GM20000 (cell line): Measurements from ENCODE around the gene OR10A4.

Source experiments
- DNase-seq: peaks from one replicate; pipeline ENCODE4 v3.0.0; 2012; ENCODE audit warnings: low spot score
- TF ChIP-seq, protein P1 (sequence below): IDR thresholded peaks from 2 replicates; pipeline ENCODE4 v1.5.1; 2012; ENCODE audit warnings: mild to moderate bottlenecking, control low read depth; ENCODE audit errors: extremely low read depth, missing control alignments

OR10A4 gene, protein sequence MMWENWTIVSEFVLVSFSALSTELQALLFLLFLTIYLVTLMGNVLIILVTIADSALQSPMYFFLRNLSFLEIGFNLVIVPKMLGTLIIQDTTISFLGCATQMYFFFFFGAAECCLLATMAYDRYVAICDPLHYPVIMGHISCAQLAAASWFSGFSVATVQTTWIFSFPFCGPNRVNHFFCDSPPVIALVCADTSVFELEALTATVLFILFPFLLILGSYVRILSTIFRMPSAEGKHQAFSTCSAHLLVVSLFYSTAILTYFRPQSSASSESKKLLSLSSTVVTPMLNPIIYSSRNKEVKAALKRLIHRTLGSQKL

DNA sequence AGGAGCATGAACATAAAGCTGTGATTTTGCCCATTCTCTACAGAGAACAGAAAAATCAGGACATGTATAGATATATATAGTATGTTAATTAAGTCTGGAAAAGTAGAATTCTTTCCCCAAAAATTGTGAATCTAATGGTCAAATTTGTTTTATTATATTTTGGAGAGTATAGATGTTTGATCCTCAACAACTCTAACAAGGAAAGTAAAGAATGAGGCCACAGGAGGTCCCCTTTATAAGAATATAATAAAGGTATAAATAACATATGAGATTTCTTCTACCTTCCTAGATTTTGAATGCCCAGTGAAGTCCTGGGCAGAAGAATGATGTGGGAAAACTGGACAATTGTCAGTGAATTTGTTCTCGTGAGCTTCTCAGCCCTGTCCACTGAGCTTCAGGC lies at the start of gene OR10A4:
Gene OR10A4, plus strand, starts transcription at position 301 of the 400 bp plus-strand sequence. Its CDS starts 23 bp downstream, at position 324.
- TF ChIP-seq, protein P1, sequence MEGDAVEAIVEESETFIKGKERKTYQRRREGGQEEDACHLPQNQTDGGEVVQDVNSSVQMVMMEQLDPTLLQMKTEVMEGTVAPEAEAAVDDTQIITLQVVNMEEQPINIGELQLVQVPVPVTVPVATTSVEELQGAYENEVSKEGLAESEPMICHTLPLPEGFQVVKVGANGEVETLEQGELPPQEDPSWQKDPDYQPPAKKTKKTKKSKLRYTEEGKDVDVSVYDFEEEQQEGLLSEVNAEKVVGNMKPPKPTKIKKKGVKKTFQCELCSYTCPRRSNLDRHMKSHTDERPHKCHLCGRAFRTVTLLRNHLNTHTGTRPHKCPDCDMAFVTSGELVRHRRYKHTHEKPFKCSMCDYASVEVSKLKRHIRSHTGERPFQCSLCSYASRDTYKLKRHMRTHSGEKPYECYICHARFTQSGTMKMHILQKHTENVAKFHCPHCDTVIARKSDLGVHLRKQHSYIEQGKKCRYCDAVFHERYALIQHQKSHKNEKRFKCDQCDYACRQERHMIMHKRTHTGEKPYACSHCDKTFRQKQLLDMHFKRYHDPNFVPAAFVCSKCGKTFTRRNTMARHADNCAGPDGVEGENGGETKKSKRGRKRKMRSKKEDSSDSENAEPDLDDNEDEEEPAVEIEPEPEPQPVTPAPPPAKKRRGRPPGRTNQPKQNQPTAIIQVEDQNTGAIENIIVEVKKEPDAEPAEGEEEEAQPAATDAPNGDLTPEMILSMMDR: no peak
- no peak for DNase-seq

DNA sequence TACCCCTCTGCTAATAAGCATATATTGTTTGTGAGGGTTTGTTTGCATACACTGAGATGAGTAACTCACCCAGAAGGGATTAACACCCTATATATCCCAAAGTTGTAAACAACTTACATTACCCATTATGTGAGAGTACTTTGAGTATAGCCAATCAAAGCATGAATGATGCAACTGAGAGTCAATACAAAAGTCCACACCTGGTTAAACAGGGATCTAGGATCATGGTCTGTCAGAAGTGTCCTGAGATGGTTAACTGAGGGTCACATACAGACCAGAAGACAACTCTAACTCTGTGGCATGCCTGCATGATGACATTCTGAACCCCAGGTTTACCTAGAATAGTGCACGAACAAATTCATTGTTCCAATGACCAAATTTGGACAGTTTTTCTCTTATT lies 48.3 kb upstream of the OR10A4 start:
- DNase-seq: no peak
- TF ChIP-seq, protein P1: no peak

DNA sequence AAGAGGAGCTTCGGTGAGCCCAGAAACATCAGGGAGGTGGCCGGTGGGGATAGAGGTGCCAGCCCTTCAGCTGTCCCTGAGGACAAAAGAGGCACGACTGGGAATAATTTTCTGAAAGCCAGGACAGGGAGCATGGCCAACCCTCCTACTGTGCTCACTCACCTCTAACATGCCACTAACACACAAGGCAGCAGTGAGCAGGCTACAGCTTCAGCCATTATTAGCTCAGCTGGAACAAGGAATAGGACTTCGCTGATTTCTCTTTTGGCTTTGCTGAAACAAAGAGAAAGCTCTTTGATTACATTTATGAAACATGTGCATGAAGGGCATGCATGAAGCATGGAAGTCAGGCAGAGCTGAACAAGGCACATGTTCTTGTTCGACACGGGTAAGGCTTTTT lies 43.1 kb upstream of the OR10A4 start:
- no peak for DNase-seq
- TF ChIP-seq, protein P1: no peak

DNA sequence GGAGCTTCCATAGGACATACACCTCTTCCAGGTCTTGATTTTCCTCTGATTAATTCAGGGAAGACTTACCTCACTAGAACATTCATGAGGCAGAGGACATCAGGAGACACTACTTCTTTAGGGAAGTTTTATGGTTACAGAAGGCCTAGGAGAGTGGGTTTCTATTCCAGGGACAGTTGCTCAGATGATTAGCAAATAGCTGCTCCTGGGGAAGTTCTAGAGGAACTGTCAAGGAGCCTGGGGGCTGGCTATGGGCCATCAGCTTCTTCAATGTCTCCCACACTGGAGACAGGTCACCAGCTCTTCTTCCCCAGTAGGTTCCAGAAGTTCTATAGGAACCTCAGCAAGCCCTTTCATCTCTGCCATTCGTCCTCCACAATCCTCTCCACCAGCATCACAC lies 42.4 kb upstream of the OR10A4 start:
- TF ChIP-seq, protein P1: no peak
- no peak for DNase-seq

DNA sequence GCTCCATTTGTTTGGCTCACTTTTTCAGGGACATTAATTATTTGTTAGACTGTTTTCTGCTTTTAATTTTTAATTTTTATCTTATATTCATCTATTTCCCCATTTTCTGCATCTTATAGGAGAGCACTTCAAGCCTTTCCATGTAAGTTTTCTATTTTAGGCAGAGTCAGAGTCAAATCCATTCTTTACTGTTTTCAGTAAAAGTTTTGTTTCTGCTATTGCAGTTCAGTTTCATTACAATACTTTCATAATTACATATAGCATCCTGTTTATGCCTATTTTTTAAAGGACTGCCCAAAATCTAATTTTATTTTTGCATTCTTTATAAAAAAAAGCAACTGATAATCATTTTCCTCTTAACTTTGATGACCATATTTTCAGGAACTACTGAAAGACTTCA lies 34.7 kb upstream of the OR10A4 start:
- peak; percentile 14 for DNase-seq

DNA sequence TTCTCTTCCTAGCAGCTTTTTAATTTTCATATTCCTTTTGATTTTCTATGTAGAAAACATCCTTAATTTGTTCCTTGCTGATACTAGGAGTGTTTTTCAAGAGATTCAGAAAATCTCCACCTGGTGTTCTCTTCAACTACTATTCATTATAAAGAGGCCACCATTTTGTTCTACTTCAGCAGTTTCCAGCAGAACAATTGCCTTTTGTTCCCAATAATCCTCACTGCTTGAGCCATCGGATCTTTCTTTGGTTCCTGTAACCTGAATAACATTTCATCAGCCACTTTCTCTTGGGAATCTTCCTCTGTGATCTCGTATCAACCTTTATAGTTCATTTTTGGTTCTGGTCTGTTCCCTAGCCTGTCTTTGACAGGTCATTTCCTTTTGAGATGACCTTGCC lies 32.8 kb upstream of the OR10A4 start:
- TF ChIP-seq, protein P1: no peak
- DNase-seq: no peak

More for the DNA sequence above, 34.7 kb upstream of the OR10A4 start:
- TF ChIP-seq, protein P1: no peak

DNA sequence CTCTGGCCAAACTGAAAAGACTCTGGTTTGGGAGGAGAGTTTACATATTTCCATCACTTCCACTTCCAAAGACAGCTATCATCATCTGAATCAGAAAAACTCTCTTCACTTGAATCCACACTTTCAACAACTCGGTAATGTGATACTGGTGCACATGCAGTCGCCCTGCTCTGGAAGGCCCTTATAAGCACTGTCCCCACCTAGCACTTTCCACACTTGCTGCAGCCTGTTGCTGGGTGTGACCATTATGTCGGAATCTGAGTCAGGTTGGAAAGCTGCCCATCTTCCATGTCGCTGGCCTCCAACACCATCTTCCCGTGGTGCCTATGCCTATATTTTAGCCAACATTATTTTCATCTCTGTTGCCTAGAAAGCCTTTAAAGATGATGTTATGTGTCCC lies 32.1 kb upstream of the OR10A4 start:
- TF ChIP-seq, protein P1: no peak
- no peak for DNase-seq
